HG02678 (cell line): ENCODE results near the gene GNA15.

Source experiments
- ATAC-seq: cut with Tn5 transposase; IDR thresholded peaks from one replicate; pipeline ENCODE4 v1.9.1; 2021; ENCODE audit warnings: mild to moderate bottlenecking, moderate library complexity; ENCODE audit not compliant: unreplicated experiment

The GNA15 gene

GRCh38 chr19:3106509-3107141 lies 29.2 kb upstream of the GNA15 start:
- no peak for ATAC-seq

GRCh38 chr19:3107658-3108057 lies 28.2 kb upstream of the GNA15 start:
- no peak for ATAC-seq

- ATAC-seq = no peak
Measured at GRCh38 chr19:3108775-3109174, 27.1 kb upstream of the GNA15 start.

- no peak for ATAC-seq
Measured at GRCh38 chr19:3109491-3109890, 26.3 kb upstream of the GNA15 start.

- no peak for ATAC-seq
Measured at GRCh38 chr19:3110126-3110825, 25.6 kb upstream of the GNA15 start.

GRCh38 chr19:3111586-3112247 lies 24.1 kb upstream of the GNA15 start:
- ATAC-seq = no peak

GRCh38 chr19:3112375-3113099 lies 23.3 kb upstream of the GNA15 start:
- ATAC-seq = no peak

- ATAC-seq = no peak
Measured at GRCh38 chr19:3113100-3114017, 22.5 kb upstream of the GNA15 start.

- ATAC-seq = no peak
Measured at GRCh38 chr19:3114018-3114726, 21.7 kb upstream of the GNA15 start.

GRCh38 chr19:3114811-3115210 lies 21.0 kb upstream of the GNA15 start:
- no peak for ATAC-seq

- no peak for ATAC-seq
Measured at GRCh38 chr19:3115411-3115810, 20.4 kb upstream of the GNA15 start.

- ATAC-seq = no peak
Measured at GRCh38 chr19:3115916-3116602, 19.8 kb upstream of the GNA15 start.

- ATAC-seq = no peak
Measured at GRCh38 chr19:3116621-3117020, 19.2 kb upstream of the GNA15 start.

GRCh38 chr19:3117716-3118115 lies 18.1 kb upstream of the GNA15 start:
- ATAC-seq = no peak

GRCh38 chr19:3118232-3119070 lies 17.4 kb upstream of the GNA15 start:
- ATAC-seq = no peak

GRCh38 chr19:3119071-3119595 lies 16.7 kb upstream of the GNA15 start:
- no peak for ATAC-seq

- ATAC-seq = no peak
Measured at GRCh38 chr19:3119693-3120380, 16.0 kb upstream of the GNA15 start.
